DOHH2 (cell line): ENCODE results near the gene ADCY5.

Experiments
- H3F3A ChIP-seq: fragments of 200-600 bp; sonication (generic), shearing (Covaris generic); 2 replicates; pipeline ENCODE4 v1.6.0; 2016; ENCODE audit warnings: antibody characterized with exemption, mild to moderate bottlenecking; ENCODE audit not compliant: control insufficient read depth, insufficient read depth
- H3K27ac ChIP-seq: fragments of 200-600 bp; sonication (generic); 2 replicates; pipeline ENCODE4 v1.5.1; 2014; ENCODE audit warnings: low read depth, mild to moderate bottlenecking, low read length, moderate library complexity
- H3K27me3 ChIP-seq: fragments of 200-600 bp; sonication (generic); 2 replicates; pipeline ENCODE4 v1.6.1; 2014; ENCODE audit warnings: mild to moderate bottlenecking, low read length, mixed read lengths; ENCODE audit not compliant: control insufficient read depth
- H3K36me3 ChIP-seq: fragments of 200-600 bp; sonication (generic); 2 replicates; pipeline ENCODE4 v1.6.1; 2014; ENCODE audit warnings: mild to moderate bottlenecking, low read length, moderate library complexity, mixed read lengths; ENCODE audit not compliant: control insufficient read depth
- H3K4me1 ChIP-seq: fragments of 200-600 bp; sonication (generic); 2 replicates; pipeline ENCODE4 v1.6.1; 2014; ENCODE audit warnings: mild to moderate bottlenecking, low read length, mixed read lengths; ENCODE audit not compliant: control insufficient read depth
- H3K4me2 ChIP-seq: fragments of 200-600 bp; sonication (generic); 2 replicates; pipeline ENCODE4 v1.6.0; 2014; ENCODE audit warnings: mild to moderate bottlenecking, low read length, moderate library complexity
- H3K4me3 ChIP-seq: fragments of 200-600 bp; sonication (generic); 2 replicates; pipeline ENCODE4 v1.5.1; 2014; ENCODE audit warnings: mild to moderate bottlenecking, low read length, mixed read lengths
- H3K79me2 ChIP-seq: fragments of 200-600 bp; sonication (generic); 2 replicates; pipeline ENCODE4 v1.6.1; 2014; ENCODE audit warnings: mild to moderate bottlenecking, low read length, mixed read lengths; ENCODE audit not compliant: control insufficient read depth
- H3K9me2 ChIP-seq: fragments of 200-600 bp; sonication (generic); replicated peaks from 2 replicates; pipeline ENCODE4 v1.6.1; 2014; ENCODE audit warnings: mild to moderate bottlenecking, low read length, mixed read lengths; ENCODE audit not compliant: control insufficient read depth
- H3K9me3 ChIP-seq: fragments of 200-600 bp; sonication (generic); 2 replicates; pipeline ENCODE4 v1.6.1; 2014; ENCODE audit warnings: antibody characterized with exemption, low read length, mixed read lengths; ENCODE audit not compliant: control insufficient read depth, insufficient read depth
- H4K20me1 ChIP-seq: fragments of 200-600 bp; sonication (generic); 2 replicates; pipeline ENCODE4 v1.6.0; 2014; ENCODE audit warnings: low read depth, mild to moderate bottlenecking, antibody characterized with exemption, low read length, moderate library complexity; ENCODE audit not compliant: control insufficient read depth, insufficient read depth
- EZH2phosphoT487 ChIP-seq: fragments of 200-600 bp; sonication (generic); IDR thresholded peaks from 2 replicates; pipeline ENCODE4 v1.6.1; 2017; ENCODE audit warnings: borderline replicate concordance, mild to moderate bottlenecking, antibody characterized with exemption, low read length, moderate library complexity, mixed read lengths
- TF ChIP-seq, protein P1 (sequence below): fragments of 200-600 bp; sonication (generic); IDR thresholded peaks from one replicate; pipeline ENCODE4 v1.5.1; 2014; ENCODE audit warnings: antibody characterized with exemption, mild to moderate bottlenecking, low read depth, low read length; ENCODE audit not compliant: poor library complexity, severe bottlenecking

The ADCY5 gene

DNA sequence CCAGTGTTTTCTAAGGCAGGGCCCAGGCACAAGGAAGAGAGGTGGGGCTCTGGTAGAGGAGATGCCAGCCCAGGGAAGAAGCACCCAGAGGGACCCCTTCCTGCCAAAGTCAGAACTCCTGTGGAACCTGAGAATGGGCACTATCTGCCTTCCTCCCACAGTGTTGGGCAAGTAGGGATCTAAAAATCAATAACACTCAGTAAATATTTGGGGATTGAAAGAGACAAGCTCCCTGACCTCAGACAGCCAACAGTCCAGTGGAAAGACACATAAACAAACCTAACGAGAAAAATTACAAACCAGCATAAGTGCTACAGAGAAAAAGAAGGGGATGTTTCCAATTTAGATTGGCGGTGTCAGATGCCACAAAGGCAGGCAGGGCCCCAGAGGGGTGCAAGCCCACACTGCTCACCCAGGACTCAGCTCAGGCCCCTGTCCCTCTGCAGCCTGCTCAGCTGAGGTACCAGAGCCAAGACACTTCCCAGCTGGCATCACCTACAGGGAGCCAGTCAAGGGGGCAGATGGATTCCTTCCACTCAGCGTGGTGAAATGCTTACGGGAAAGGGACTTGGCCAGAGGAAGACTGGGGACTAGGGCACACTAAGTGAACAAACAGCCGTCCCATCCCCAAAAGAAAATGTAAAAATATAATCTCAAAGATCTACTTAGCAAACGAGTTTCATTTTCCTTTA is 15.9 kb downstream of the ADCY5 start:
- Histone ChIP-seq H3K9me2 (no peaks in the 10 kb centered on the region), H3K36me3 (no peaks in the 10 kb centered on the region), H3K4me3 (no peak overlapping the region), H3K27ac (no peak overlapping the region), H4K20me1 (no peaks in the 10 kb centered on the region), H3F3A (no peaks in the 10 kb centered on the region), H3K27me3 (0 out of 2 replicates have a peak, but pooled peaks cover 2% of the 10 kb centered on the region), H3K79me2 (no peaks in the 10 kb centered on the region), H3K4me2 (no peak overlapping the region), H3K9me3 (no peaks in the 10 kb centered on the region), H3K4me1 (no peaks in the 10 kb centered on the region)
- no peak for TF ChIP-seq EZH2phosphoT487
- TF ChIP-seq, protein P1, sequence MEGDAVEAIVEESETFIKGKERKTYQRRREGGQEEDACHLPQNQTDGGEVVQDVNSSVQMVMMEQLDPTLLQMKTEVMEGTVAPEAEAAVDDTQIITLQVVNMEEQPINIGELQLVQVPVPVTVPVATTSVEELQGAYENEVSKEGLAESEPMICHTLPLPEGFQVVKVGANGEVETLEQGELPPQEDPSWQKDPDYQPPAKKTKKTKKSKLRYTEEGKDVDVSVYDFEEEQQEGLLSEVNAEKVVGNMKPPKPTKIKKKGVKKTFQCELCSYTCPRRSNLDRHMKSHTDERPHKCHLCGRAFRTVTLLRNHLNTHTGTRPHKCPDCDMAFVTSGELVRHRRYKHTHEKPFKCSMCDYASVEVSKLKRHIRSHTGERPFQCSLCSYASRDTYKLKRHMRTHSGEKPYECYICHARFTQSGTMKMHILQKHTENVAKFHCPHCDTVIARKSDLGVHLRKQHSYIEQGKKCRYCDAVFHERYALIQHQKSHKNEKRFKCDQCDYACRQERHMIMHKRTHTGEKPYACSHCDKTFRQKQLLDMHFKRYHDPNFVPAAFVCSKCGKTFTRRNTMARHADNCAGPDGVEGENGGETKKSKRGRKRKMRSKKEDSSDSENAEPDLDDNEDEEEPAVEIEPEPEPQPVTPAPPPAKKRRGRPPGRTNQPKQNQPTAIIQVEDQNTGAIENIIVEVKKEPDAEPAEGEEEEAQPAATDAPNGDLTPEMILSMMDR = no peak

DNA sequence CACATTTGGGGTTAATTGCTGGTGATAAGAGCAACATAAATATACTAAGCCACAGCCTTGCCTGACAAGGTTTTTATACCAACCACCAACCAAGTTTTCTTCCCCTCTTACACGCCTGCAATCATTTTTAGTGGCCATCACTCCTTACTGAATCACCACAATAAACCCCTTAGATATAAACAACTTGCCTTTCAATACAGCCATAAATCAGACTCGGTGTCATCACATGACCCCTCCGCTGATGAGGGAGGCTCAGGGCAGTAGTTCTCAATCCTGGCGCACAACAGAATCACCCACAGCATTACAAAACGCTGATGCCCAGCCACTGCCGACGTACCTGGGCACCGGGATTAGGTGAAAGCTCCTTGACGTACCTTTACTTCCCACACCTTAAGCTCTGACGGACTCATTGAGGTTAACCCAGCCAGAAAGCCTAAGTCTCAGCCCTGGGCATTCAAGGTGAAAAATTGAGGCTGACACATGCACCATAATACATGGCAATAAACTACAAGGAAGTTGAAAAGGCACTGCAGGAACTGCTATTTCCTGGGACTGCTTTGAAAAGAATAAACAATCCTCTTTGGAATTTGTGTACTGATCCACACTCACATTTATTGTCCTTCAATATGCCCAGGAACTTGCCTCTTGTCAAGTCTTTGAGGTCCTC is 17.1 kb downstream of the ADCY5 start:
- Histone ChIP-seq H3K27me3 (0 out of 2 replicates have a peak, but pooled peaks cover 2% of the 10 kb centered on the region), H3K4me2 (no peak overlapping the region), H3K4me1 (no peaks in the 10 kb centered on the region), H3K9me3 (no peaks in the 10 kb centered on the region), H3K79me2 (no peaks in the 10 kb centered on the region), H3K27ac (no peak overlapping the region), H3K9me2 (no peaks in the 10 kb centered on the region), H3K4me3 (no peak overlapping the region), H3F3A (no peaks in the 10 kb centered on the region), H4K20me1 (no peaks in the 10 kb centered on the region), H3K36me3 (no peaks in the 10 kb centered on the region)
- TF ChIP-seq, protein P1 = no peak
- TF ChIP-seq EZH2phosphoT487 = no peak

DNA sequence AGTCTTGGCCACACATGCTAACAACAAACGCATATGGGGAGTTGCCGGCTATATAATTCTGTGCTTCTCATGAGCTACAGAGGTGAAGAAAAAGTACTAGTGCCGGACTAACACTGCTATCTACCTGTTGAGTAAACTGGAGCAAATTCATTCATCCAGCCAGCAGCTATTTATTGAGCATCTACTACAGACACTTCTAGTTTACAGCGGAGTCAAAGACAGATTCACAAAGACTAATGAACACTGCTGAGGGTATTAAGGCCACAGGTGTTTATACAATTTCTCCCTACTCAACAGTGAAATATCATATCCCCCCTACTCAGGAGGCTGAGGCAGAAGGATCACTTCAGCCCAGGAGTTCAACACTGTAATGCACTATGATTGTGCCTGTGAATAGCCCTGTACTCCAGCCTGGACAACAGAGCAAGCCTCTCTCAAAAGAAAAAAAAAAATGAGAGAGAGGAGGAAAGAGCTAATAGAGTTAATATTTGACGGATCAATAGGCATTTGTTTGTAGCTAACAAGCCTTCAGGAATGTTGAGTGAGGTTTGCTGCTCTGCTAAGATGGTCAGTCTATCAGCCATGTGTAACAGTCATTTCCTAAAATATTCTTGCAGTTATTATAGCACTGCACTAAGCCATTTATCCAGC is 17.8 kb downstream of the ADCY5 start:
- Histone ChIP-seq H3K4me3 (no peak overlapping the region), H3K4me2 (no peak overlapping the region), H4K20me1 (no peaks in the 10 kb centered on the region), H3K9me2 (no peaks in the 10 kb centered on the region), H3K9me3 (no peaks in the 10 kb centered on the region), H3K27me3 (0 out of 2 replicates have a peak, but pooled peaks cover 2% of the 10 kb centered on the region), H3K36me3 (no peaks in the 10 kb centered on the region), H3F3A (no peaks in the 10 kb centered on the region), H3K79me2 (no peaks in the 10 kb centered on the region), H3K4me1 (no peaks in the 10 kb centered on the region), H3K27ac (no peak overlapping the region)
- TF ChIP-seq EZH2phosphoT487 = no peak
- TF ChIP-seq, protein P1 = no peak
